ENCODE measurements around the gene PIK3C2A. TPM values are rescaled to one million over a fixed set of nuclear protein-coding genes. Genes with fewer than 3 reads are reported as not detected.
A peak's percentile ranks its signal among the peaks of the same experiment; 100 is the strongest.
"Not testable (repeated sequence)": the region's sequence is repeated elsewhere in the genome, so short reads cannot be mapped to it uniquely, and the experiment has no call there.

Gene PIK3C2A
- total RNA-seq, 1 experiment from 2014 or later, result 12.8 TPM

GRCh38 chr11:17228186-17228925 is 20.6 kb upstream of the PIK3C2A start:
- H3K36me3 ChIP-seq, H3K27me3 ChIP-seq, H3K4me3 ChIP-seq, DNase-seq, H3K9me3 ChIP-seq: not testable (repeated sequence)

- H3K27me3 ChIP-seq, result no peaks in the 10 kb centered on the region
- no peaks in the 10 kb centered on the region for H3K36me3 ChIP-seq
- H3K4me3 ChIP-seq, result no peak overlapping the region
- H3K9me3 ChIP-seq, result no peaks in the 10 kb centered on the region
- no peak for DNase-seq
Measured at GRCh38 chr11:17224727-17225126, 16.9 kb upstream of the PIK3C2A start.

GRCh38 chr11:17221968-17222367 is 14.2 kb upstream of the PIK3C2A start:
- DNase-seq, result no peak

GRCh38 chr11:17219016-17219415 is 11.2 kb upstream of the PIK3C2A start:
- Histone ChIP-seq H3K36me3 (no peaks in the 10 kb centered on the region), H3K27me3 (no peaks in the 10 kb centered on the region), H3K9me3 (no peaks in the 10 kb centered on the region), H3K4me3 (no peak overlapping the region)
- DNase-seq, result no peak

More at GRCh38 chr11:17221968-17222367, 14.2 kb upstream of the PIK3C2A start:
- Histone ChIP-seq H3K9me3 (no peaks in the 10 kb centered on the region), H3K4me3 (no peak overlapping the region), H3K36me3 (no peaks in the 10 kb centered on the region), H3K27me3 (no peaks in the 10 kb centered on the region)

- DNase-seq, result no peak
Measured at GRCh38 chr11:17218403-17218802, 10.6 kb upstream of the PIK3C2A start.

GRCh38 chr11:17217401-17217800 is 9.6 kb upstream of the PIK3C2A start:
- H3K9me3 ChIP-seq, result no peaks in the 10 kb centered on the region
- no peaks in the 10 kb centered on the region for H3K36me3 ChIP-seq
- no peak overlapping the region for H3K4me3 ChIP-seq
- no peaks in the 10 kb centered on the region for H3K27me3 ChIP-seq
- DNase-seq, result no peak

More at GRCh38 chr11:17218403-17218802, 10.6 kb upstream of the PIK3C2A start:
- no peaks in the 10 kb centered on the region for H3K36me3 ChIP-seq
- H3K9me3 ChIP-seq, result no peaks in the 10 kb centered on the region
- H3K27me3 ChIP-seq, result no peaks in the 10 kb centered on the region
- H3K4me3 ChIP-seq, result no peak overlapping the region

- H3K36me3 ChIP-seq, result no peaks in the 10 kb centered on the region
- no peaks in the 10 kb centered on the region for H3K27me3 ChIP-seq
- H3K9me3 ChIP-seq, result no peaks in the 10 kb centered on the region
- no peak for DNase-seq
- H3K4me3 ChIP-seq, result no peak overlapping the region
Measured at GRCh38 chr11:17214338-17214737, 6.6 kb upstream of the PIK3C2A start.

GRCh38 chr11:17211286-17211685 is 3.5 kb upstream of the PIK3C2A start:
- Histone ChIP-seq H3K4me3 (no peak overlapping the region), H3K9me3 (no peaks in the 10 kb centered on the region), H3K27me3 (no peaks in the 10 kb centered on the region), H3K36me3 (no peaks in the 10 kb centered on the region)
- DNase-seq, result no peak

- Histone ChIP-seq H3K27me3 (no peaks in the 10 kb centered on the region), H3K4me3 (no peak overlapping the region), H3K36me3 (no peaks in the 10 kb centered on the region), H3K9me3 (no peaks in the 10 kb centered on the region)
- no peak for DNase-seq
Measured at GRCh38 chr11:17209939-17210245, 2.1 kb upstream of the PIK3C2A start.

- Histone ChIP-seq H3K27me3 (no peaks in the 10 kb centered on the region), H3K4me3 (peak overlapping the region; percentile 82), H3K36me3 (no peaks in the 10 kb centered on the region), H3K9me3 (no peaks in the 10 kb centered on the region)
- DNase-seq, result peak; percentile 18
Measured at GRCh38 chr11:17208257-17208999, 642 bp upstream of the PIK3C2A start.

GRCh38 chr11:17206463-17206862 is 1.3 kb downstream of the PIK3C2A start:
- Histone ChIP-seq H3K4me3 (peak overlapping the region; percentile 82), H3K36me3 (no peaks in the 10 kb centered on the region), H3K27me3 (no peaks in the 10 kb centered on the region), H3K9me3 (no peaks in the 10 kb centered on the region)
- no peak for DNase-seq

GRCh38 chr11:17197431-17197898 is 10.3 kb downstream of the PIK3C2A start:
- no peak overlapping the region for H3K4me3 ChIP-seq
- H3K9me3 ChIP-seq, result no peaks in the 10 kb centered on the region
- DNase-seq, result no peak
- H3K27me3 ChIP-seq, result no peaks in the 10 kb centered on the region
- H3K36me3 ChIP-seq, result no peaks in the 10 kb centered on the region; the same call in none of the 2 replicates

GRCh38 chr11:17188675-17189074 is 19.1 kb downstream of the PIK3C2A start:
- no peaks in the 10 kb centered on the region; the same call in none of the 2 replicates for H3K36me3 ChIP-seq
- no peaks in the 10 kb centered on the region for H3K9me3 ChIP-seq
- DNase-seq, result no peak
- H3K4me3 ChIP-seq, result no peak overlapping the region
- H3K27me3 ChIP-seq, result no peaks in the 10 kb centered on the region

GRCh38 chr11:17186932-17187692 is 20.7 kb downstream of the PIK3C2A start:
- no peaks in the 10 kb centered on the region for H3K27me3 ChIP-seq
- H3K9me3 ChIP-seq, result no peaks in the 10 kb centered on the region
- no peaks in the 10 kb centered on the region for H3K36me3 ChIP-seq
- no peak for DNase-seq
- H3K4me3 ChIP-seq, result no peak overlapping the region

GRCh38 chr11:17185938-17186337 is 21.8 kb downstream of the PIK3C2A start:
- Histone ChIP-seq H3K36me3 (no peaks in the 10 kb centered on the region), H3K9me3 (no peaks in the 10 kb centered on the region), H3K4me3 (no peak overlapping the region), H3K27me3 (no peaks in the 10 kb centered on the region)
- DNase-seq, result no peak

GRCh38 chr11:17184882-17185587 is 22.8 kb downstream of the PIK3C2A start:
- Histone ChIP-seq H3K36me3 (no peaks in the 10 kb centered on the region), H3K4me3 (no peak overlapping the region), H3K9me3 (no peaks in the 10 kb centered on the region), H3K27me3 (no peaks in the 10 kb centered on the region)
- no peak for DNase-seq

- Histone ChIP-seq H3K4me3 (no peak overlapping the region), H3K27me3 (no peaks in the 10 kb centered on the region), H3K36me3 (no peaks in the 10 kb centered on the region), H3K9me3 (no peaks in the 10 kb centered on the region)
- no peak for DNase-seq
Measured at GRCh38 chr11:17183836-17184235, 23.9 kb downstream of the PIK3C2A start.

All from MG63 (cell line).